Measurements from ENCODE around the gene ERBB3. TPM values are rescaled to one million over a fixed set of nuclear protein-coding genes. Genes with fewer than 3 reads are reported as not detected.
A peak's percentile ranks its signal among the peaks of the same experiment; 100 is the strongest.

Gene ERBB3
- total and polyA plus RNA-seq, 2 of the 4 experiments (the other 2 are of a cell fraction): 1.4 to 2.2 TPM

DNA sequence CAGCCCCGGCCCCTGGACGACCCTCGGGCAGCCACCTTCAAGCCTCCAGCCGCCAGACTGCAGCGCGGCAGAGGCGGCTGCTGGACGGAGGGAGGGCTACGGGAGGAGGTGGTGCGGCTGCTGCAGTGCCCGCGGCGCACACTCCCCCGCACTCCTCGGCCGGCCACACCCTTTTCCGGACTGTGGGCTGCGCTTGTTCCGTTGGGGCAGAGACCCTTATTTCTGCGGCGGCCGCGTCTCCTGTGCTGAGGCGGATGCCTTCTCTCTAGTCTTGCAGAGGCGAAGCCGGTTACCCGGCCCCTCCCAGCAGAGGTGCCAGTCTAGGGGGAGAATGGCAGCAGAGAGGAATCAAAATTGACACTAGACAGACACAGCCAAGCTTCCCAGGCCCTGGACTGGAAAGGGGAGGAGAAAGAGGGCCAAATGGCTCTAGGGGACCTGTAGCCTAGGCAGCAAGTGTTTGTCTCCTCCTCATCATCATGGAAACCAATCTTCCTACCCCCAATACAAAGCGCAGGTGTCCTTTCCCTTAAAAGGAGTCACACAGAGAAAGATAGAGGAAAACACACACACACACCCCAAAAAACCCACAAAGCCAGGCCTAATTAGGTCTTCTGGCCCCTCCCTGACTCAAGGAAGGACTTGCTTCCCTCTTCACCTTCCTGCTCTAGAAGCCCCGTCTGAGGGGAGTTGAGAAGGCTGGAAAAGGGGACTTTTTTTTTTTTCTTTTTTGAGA, 49.4 kb downstream of the ERBB3 start:
- H4K20me1 ChIP-seq (ENCODE audit: insufficient read depth, low read length): no peaks in the 10 kb centered on the region
- 0 out of 2 replicates have a peak overlapping the region, but pooled peaks have one; percentile 4 for H3K18ac ChIP-seq (ENCODE audit: low read depth, low read length)
- H4K8ac ChIP-seq (ENCODE audit: low read depth in 2 of 2, low read length in 2 of 2): peak overlapping the region; percentile 42 to 73; a peak in 3 of 4 replicates
- H2BK15ac ChIP-seq (ENCODE audit: low read depth, low read length): no peak overlapping the region
- peak overlapping the region; percentile 81 for H3K4ac ChIP-seq (ENCODE audit: low read depth, low read length)
- 0% methylated on average over 6 of the region's 29 CpGs; no CpG with 5 or more reads in 1 of the 2 experiments for WGBS, 2 experiments (ENCODE audit: extremely low coverage in 2 of 2, insufficient read length in 1 of 2)
- H2AK9ac ChIP-seq (replicated peaks; ENCODE audit: low read depth, low read length, poor library complexity): peak overlapping the region; percentile 95
- peak overlapping the region; percentile 41; the same call in 1 of the 2 replicates for H4K5ac ChIP-seq (ENCODE audit: low read depth, low read length)
- H3K9me1 ChIP-seq (ENCODE audit: insufficient read depth, low read length): no peaks in the 10 kb centered on the region
- H3K4me3 ChIP-seq (ENCODE audit: insufficient read depth, low read depth, low read length): peak overlapping the region; percentile 75
- CTCF ChIA-PET: interaction anchor here (0.5 kb wide), 1 partner anchor 19 kb away, joined by 3 read pairs; no protein-coding TSS in a partner anchor
- POLR2A ChIA-PET (ENCODE audit: unreplicated experiment): no interaction called here
- no TSS peak for BruUV-seq (replicated peaks)
- H3K27ac ChIP-seq (ENCODE audit: insufficient read depth, low read length): peak overlapping the region; percentile 44
- peak overlapping the region; percentile 88 for H2AFZ ChIP-seq (replicated peaks; ENCODE audit: low read length, poor library complexity)
- peaks cover 6% of the 10 kb centered on the region; the same call in 1 of the 2 replicates for H3K4me1 ChIP-seq (ENCODE audit: control insufficient read depth, insufficient read depth, low read length)
- H3K56ac ChIP-seq (ENCODE audit: extremely low read depth, insufficient read depth, low read length): peak overlapping the region; percentile 78
- H3K4me2 ChIP-seq (ENCODE audit: low read depth, low read length): peak overlapping the region; percentile 92
- intact Hi-C loops (cut with micrococcal nuclease) (no loop called here), dilution Hi-C loops (cut with HindIII; ENCODE audit: low sequenced_read_pairs, unreplicated experiment) (no loop called here), in situ Hi-C loops (cut with MboI; ENCODE audit: low sequenced_read_pairs) (loop anchor here (5.0 kb wide), 1 partner anchor 58 kb away; the partner anchor contains the start of gene SMARCC2)
- DNase-seq: peak; percentile 36
- H3K14ac ChIP-seq (replicated peaks; ENCODE audit: low read depth, low read length): peak overlapping the region; percentile 85
- H2BK120ac ChIP-seq (ENCODE audit: low read depth, low read length): 0 out of 2 replicates have a peak overlapping the region, but pooled peaks have one; percentile 39
- no peaks in the 10 kb centered on the region for H3K9me3 ChIP-seq (ENCODE audit: control insufficient read depth, insufficient read depth, low read length)
- ATAC-seq (ENCODE audit: low read depth): peak; percentile 44
- H2AK5ac ChIP-seq (ENCODE audit: low read depth, low read length): peak overlapping the region; percentile 88
- H2BK5ac ChIP-seq (ENCODE audit: low read depth, low read length, poor library complexity, severe bottlenecking): peak overlapping the region; percentile 51
- H2BK20ac ChIP-seq (ENCODE audit: low read depth, low read length): no peak overlapping the region
- peak overlapping the region; percentile 91 for H3K9ac ChIP-seq (ENCODE audit: low read depth, low read length)
- peaks cover 36% of the 10 kb centered on the region for H3K36me3 ChIP-seq (ENCODE audit: control insufficient read depth, insufficient read depth, low read length)
- TF ChIP-seq FOS (IDR thresholded peaks at IDR 0.05; ENCODE audit: low read depth, low read length) (no peak), BHLHE40 (IDR thresholded peaks at IDR 0.05; ENCODE audit: low read depth, low read length) (peak; percentile 4; the same call in 1 of the 2 replicates), SMC3 (IDR thresholded peaks at IDR 0.05; ENCODE audit: low read depth, low read length) (no peak), CHD1 (IDR thresholded peaks at IDR 0.05; ENCODE audit: low read depth, low read length) (no peak)
- TF ChIP-seq, protein P1, sequence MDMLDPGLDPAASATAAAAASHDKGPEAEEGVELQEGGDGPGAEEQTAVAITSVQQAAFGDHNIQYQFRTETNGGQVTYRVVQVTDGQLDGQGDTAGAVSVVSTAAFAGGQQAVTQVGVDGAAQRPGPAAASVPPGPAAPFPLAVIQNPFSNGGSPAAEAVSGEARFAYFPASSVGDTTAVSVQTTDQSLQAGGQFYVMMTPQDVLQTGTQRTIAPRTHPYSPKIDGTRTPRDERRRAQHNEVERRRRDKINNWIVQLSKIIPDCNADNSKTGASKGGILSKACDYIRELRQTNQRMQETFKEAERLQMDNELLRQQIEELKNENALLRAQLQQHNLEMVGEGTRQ (IDR thresholded peaks at IDR 0.05; ENCODE audit: low read depth, low read length): no peak
- H3K79me1 ChIP-seq (ENCODE audit: low read depth in 1 of 2, low read length in 2 of 2): peaks cover 44 to 76% of the 10 kb centered on the region in 2 experiments
- peak overlapping the region; percentile 88; the same call in 1 of the 2 replicates for H3K23ac ChIP-seq (ENCODE audit: low read depth, low read length)
- H4K91ac ChIP-seq (ENCODE audit: insufficient read depth, low read depth, low read length): peak overlapping the region; percentile 81
- no peaks in the 10 kb centered on the region for H3K27me3 ChIP-seq (ENCODE audit: control insufficient read depth, insufficient read depth, low read length)

All from IMR-90 (cell line).